Parathyroid adenoma (tissue), 2 donors: ENCODE results near the gene RAI14.

Experiments
- H2AFZ ChIP-seq: fragments of 300-600 bp; sonication (generic); one replicate; pipeline ENCODE4 v1.7.0; 2017; ENCODE audit warnings: antibody characterized with exemption, mild to moderate bottlenecking
- H3K27ac ChIP-seq: fragments of 300-600 bp; sonication (generic); one replicate; pipeline ENCODE4 v1.7.0; 2017
- H3K27me3 ChIP-seq: fragments of 300-600 bp; sonication (generic); one replicate; pipeline ENCODE4 v1.7.0; 2017; ENCODE audit warnings: low read length; ENCODE audit not compliant: control insufficient read depth, insufficient read depth
- H3K36me3 ChIP-seq: fragments of 300-600 bp; sonication (generic); one replicate; pipeline ENCODE4 v1.7.0; 2017; ENCODE audit warnings: low read length; ENCODE audit not compliant: control insufficient read depth, insufficient read depth
- H3K4me1 ChIP-seq: fragments of 300-600 bp; sonication (generic); one replicate; pipeline ENCODE4 v1.7.0; 2017; ENCODE audit warnings: control low read depth
- H3K4me2 ChIP-seq: fragments of 300-600 bp; sonication (generic); one replicate; pipeline ENCODE4 v1.7.0; 2017; ENCODE audit warnings: low read length
- H3K4me3 ChIP-seq: fragments of 300-600 bp; sonication (generic); one replicate; pipeline ENCODE4 v1.7.0; 2017; ENCODE audit warnings: low read depth, low read length
- H3K79me2 ChIP-seq: fragments of 300-600 bp; sonication (generic); one replicate; pipeline ENCODE4 v1.7.0; 2017; ENCODE audit warnings: control low read depth
- H3K9ac ChIP-seq: fragments of 300-600 bp; sonication (generic); one replicate; pipeline ENCODE4 v1.7.0; 2017; ENCODE audit warnings: mild to moderate bottlenecking
- H3K9me3 ChIP-seq: fragments of 300-600 bp; sonication (generic); one replicate; pipeline ENCODE4 v1.7.0; 2017; ENCODE audit warnings: low read length; ENCODE audit not compliant: control insufficient read depth
- CTCF ChIP-seq: fragments of 300-600 bp; sonication (generic); IDR thresholded peaks from one replicate; pipeline ENCODE4 v1.7.0; 2017; ENCODE audit warnings: antibody characterized with exemption, mild to moderate bottlenecking
- donor health status: primary hyperparathyroidism.

RAI14 gene

GRCh38 chr5:34626036-34626435 lies 30.1 kb upstream of the RAI14 start:
- H3K4me1 ChIP-seq, result no peaks in the 10 kb centered on the region
- no peaks in the 10 kb centered on the region for H3K36me3 ChIP-seq
- H3K27ac ChIP-seq, result no peak overlapping the region
- H3K4me3 ChIP-seq, result no peak overlapping the region
- no peak overlapping the region for H3K9ac ChIP-seq
- H3K79me2 ChIP-seq, result no peaks in the 10 kb centered on the region
- H2AFZ ChIP-seq, result no peak overlapping the region
- no peaks in the 10 kb centered on the region for H3K27me3 ChIP-seq
- no peak for TF ChIP-seq CTCF
- no peaks in the 10 kb centered on the region for H3K9me3 ChIP-seq
- no peak overlapping the region for H3K4me2 ChIP-seq

- H3K4me3 ChIP-seq, result no peak overlapping the region
Measured at GRCh38 chr5:34626751-34627150, 29.4 kb upstream of the RAI14 start.

GRCh38 chr5:34627794-34628193 lies 28.3 kb upstream of the RAI14 start:
- Histone ChIP-seq H3K4me1 (no peaks in the 10 kb centered on the region), H3K27ac (no peak overlapping the region), H3K36me3 (no peaks in the 10 kb centered on the region), H3K27me3 (no peaks in the 10 kb centered on the region), H3K79me2 (no peaks in the 10 kb centered on the region), H3K4me3 (no peak overlapping the region), H2AFZ (no peak overlapping the region), H3K9ac (no peak overlapping the region), H3K9me3 (no peaks in the 10 kb centered on the region), H3K4me2 (no peak overlapping the region)
- TF ChIP-seq CTCF, result no peak

More at GRCh38 chr5:34626751-34627150, 29.4 kb upstream of the RAI14 start:
- no peaks in the 10 kb centered on the region for H3K27me3 ChIP-seq
- no peak overlapping the region for H2AFZ ChIP-seq
- H3K36me3 ChIP-seq, result no peaks in the 10 kb centered on the region
- no peaks in the 10 kb centered on the region for H3K9me3 ChIP-seq
- H3K9ac ChIP-seq, result no peak overlapping the region
- no peak overlapping the region for H3K4me2 ChIP-seq
- no peak for TF ChIP-seq CTCF
- no peaks in the 10 kb centered on the region for H3K4me1 ChIP-seq
- H3K79me2 ChIP-seq, result no peaks in the 10 kb centered on the region
- no peak overlapping the region for H3K27ac ChIP-seq

GRCh38 chr5:34628373-34628772 lies 27.8 kb upstream of the RAI14 start:
- Histone ChIP-seq H3K4me2 (no peak overlapping the region), H3K79me2 (no peaks in the 10 kb centered on the region)

More at GRCh38 chr5:34628373-34628772, 27.8 kb upstream of the RAI14 start:
- no peak for TF ChIP-seq CTCF
- Histone ChIP-seq H3K4me1 (no peaks in the 10 kb centered on the region), H3K27ac (no peak overlapping the region), H3K9me3 (no peaks in the 10 kb centered on the region), H3K36me3 (no peaks in the 10 kb centered on the region), H3K27me3 (no peaks in the 10 kb centered on the region), H3K4me3 (no peak overlapping the region), H3K9ac (no peak overlapping the region), H2AFZ (no peak overlapping the region)
